Mesangial cell (primary cell): ENCODE results near the gene PROSER2. TPM values are rescaled to one million over a fixed set of nuclear protein-coding genes. Genes with fewer than 3 reads are reported as not detected.

Source experiments
- total RNA-seq: library from RNA; depleted of rRNA; stranded (reverse); fragments of >200 nt; gene quantifications from 2 replicates; pipeline ENCODE4 v1.2.3, GENCODE V29; 2015

PROSER2 gene
- total RNA-seq: 35.5 and 86.5 TPM in 2 replicates

DNA sequence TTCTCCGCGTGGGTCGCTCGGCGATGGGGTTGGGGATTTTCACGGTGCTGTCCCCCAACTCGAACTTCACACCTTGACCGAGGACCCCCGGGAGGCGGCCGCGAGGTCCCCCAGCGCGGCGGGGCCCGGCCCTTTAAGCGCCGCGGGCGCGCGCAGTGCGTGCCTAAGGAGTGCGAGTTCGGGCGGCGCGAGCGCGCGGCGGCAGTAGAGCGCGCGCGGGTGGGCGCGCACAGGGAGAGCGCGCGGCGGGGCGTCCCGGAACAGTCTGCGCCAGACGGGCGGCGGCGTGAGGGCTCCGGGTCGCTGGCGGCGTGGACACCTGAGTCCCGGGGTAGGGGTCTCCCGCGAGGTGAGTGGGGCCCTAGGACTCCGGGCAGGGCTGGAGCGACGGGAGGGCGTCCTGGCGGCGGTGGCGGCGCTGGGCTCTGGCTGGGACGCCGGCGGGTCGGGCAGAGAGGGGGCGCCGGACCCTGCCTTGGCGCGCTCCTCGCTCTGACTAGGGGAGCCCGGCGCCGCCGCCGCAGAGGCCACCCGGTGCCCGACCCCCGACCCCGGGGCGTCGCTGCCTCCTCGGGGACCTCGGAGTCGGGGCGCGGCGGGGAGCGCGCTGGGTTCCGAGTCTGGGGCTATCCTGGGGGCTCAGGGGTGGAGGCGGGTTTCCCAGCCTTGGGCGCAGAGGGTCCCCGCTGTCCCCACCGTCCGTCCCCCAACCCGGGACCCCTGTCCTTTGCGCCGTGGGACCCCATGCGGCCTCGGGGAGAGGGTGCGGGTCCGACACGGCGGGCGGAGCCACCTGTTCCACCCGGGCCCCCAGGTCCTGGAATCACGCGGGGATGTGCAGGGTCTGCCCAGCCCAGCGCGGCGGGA lies at the start of gene PROSER2:
PROSER2 (plus strand) TSS at position 235 of the 867 bp plus-strand sequence. CDS start 28,722 bp downstream, outside the sequence.

Other genes starting within 250 kb of the PROSER2 start
- 13.0 and 13.1 TPM in 2 replicates for gene USP6NL, start 211.7 kb upstream of the PROSER2 start, total RNA-seq
- gene ECHDC3, start 81.0 kb upstream of the PROSER2 start, total RNA-seq: 22.2 and 26.7 TPM in 2 replicates
- gene UPF2, start 219.5 kb downstream of the PROSER2 start, total RNA-seq: 4.8 and 7.2 TPM in 2 replicates
- gene DHTKD1, start 245.6 kb downstream of the PROSER2 start, total RNA-seq: 25.1 and 25.9 TPM in 2 replicates